IMR-90 (cell line): ENCODE measurements around the gene PPM1G. TPM values are rescaled to one million over a fixed set of nuclear protein-coding genes. Genes with fewer than 3 reads are reported as not detected.

Source experiments
- ATAC-seq: fragments of 200-7000 bp; cut with Tn5 transposase; 2 replicates; pipeline ENCODE4 v1.9.1; 2020; ENCODE audit warnings: low read depth, mild to moderate bottlenecking, moderate library complexity
- BruUV-seq: library from RNA; stranded (reverse); fragments of 400-500 nt; replicated peaks from 2 replicates; lab custom pipeline; 2021; lab: Mats Ljungman, UMichigan
- CTCF ChIA-PET: fragments of 300-600 bp; formaldehyde crosslinking; extraction: SDS; loops from one replicate; lab custom pipeline; 2021; ENCODE audit warnings: antibody characterized with exemption; lab: Yijun Ruan, JAX
- POLR2A ChIA-PET: fragments of 300-600 bp; sonication (Branson Sonifier 250); formaldehyde crosslinking; loops from one replicate; lab custom pipeline; 2022; ENCODE audit warnings: antibody characterized with exemption; ENCODE audit not compliant: unreplicated experiment; lab: Charles Lee
- DNase-seq: peaks from one replicate; pipeline ENCODE4 v3.0.0; 2013
- H2AFZ ChIP-seq: replicated peaks from 2 replicates; pipeline ENCODE3; 2013; ENCODE audit warnings: low read length, mild to moderate bottlenecking; ENCODE audit not compliant: poor library complexity
- H2AK5ac ChIP-seq: 2 replicates; pipeline ENCODE4 v1.6.1; 2013; ENCODE audit warnings: low read depth, low read length, inconsistent platforms
- H2AK9ac ChIP-seq: replicated peaks from 2 replicates; pipeline ENCODE3; 2013; ENCODE audit warnings: mild to moderate bottlenecking, low read depth, low read length, moderate library complexity; ENCODE audit not compliant: poor library complexity
- H2BK120ac ChIP-seq: 2 replicates; pipeline ENCODE4 v1.6.1; 2013; ENCODE audit warnings: low read depth, low read length, inconsistent platforms
- H2BK15ac ChIP-seq: 3 replicates; pipeline ENCODE4 v1.6.1; 2013; ENCODE audit warnings: low read depth, low read length, inconsistent platforms
- H2BK20ac ChIP-seq: 2 replicates; pipeline ENCODE4 v1.6.1; 2013; ENCODE audit warnings: low read depth, mild to moderate bottlenecking, inconsistent platforms, low read length, moderate library complexity
- H2BK5ac ChIP-seq: 2 replicates; pipeline ENCODE4 v1.6.1; 2013; ENCODE audit warnings: mild to moderate bottlenecking, low read depth, low read length, inconsistent platforms; ENCODE audit not compliant: poor library complexity, severe bottlenecking
- H3K14ac ChIP-seq: replicated peaks from 2 replicates; pipeline ENCODE4 v1.6.1; 2013; ENCODE audit warnings: low read depth, low read length, inconsistent platforms
- H3K18ac ChIP-seq: 2 replicates; pipeline ENCODE4 v1.6.1; 2013; ENCODE audit warnings: low read depth, low read length, control low read depth
- H3K23ac ChIP-seq: 2 replicates; pipeline ENCODE4 v1.6.1; 2013; ENCODE audit warnings: low read depth, low read length, inconsistent platforms
- H3K27ac ChIP-seq: 2 replicates; pipeline ENCODE4 v1.5.1; 2013; ENCODE audit warnings: mild to moderate bottlenecking, control low read depth, low read length; ENCODE audit not compliant: insufficient read depth
- H3K27me3 ChIP-seq: 2 replicates; pipeline ENCODE4 v1.6.1; 2013; ENCODE audit warnings: low read length; ENCODE audit not compliant: control insufficient read depth, insufficient read depth
- H3K36me3 ChIP-seq: 2 replicates; pipeline ENCODE4 v1.6.1; 2013; ENCODE audit warnings: low read length, mixed read lengths; ENCODE audit not compliant: control insufficient read depth, insufficient read depth
- H3K4ac ChIP-seq: 2 replicates; pipeline ENCODE4 v1.6.1; 2013; ENCODE audit warnings: low read depth, low read length, inconsistent platforms
- H3K4me1 ChIP-seq: 2 replicates; pipeline ENCODE4 v1.6.1; 2013; ENCODE audit warnings: low read length, mixed read lengths; ENCODE audit not compliant: control insufficient read depth, insufficient read depth
- H3K4me2 ChIP-seq: 2 replicates; pipeline ENCODE4 v1.6.1; 2013; ENCODE audit warnings: low read depth, mild to moderate bottlenecking, control low read depth, low read length, moderate library complexity
- H3K4me3 ChIP-seq: 2 replicates; pipeline ENCODE4 v1.5.1; 2013; ENCODE audit warnings: low read depth, mild to moderate bottlenecking, control low read depth, low read length, moderate library complexity; ENCODE audit not compliant: insufficient read depth
- H3K56ac ChIP-seq: 2 replicates; pipeline ENCODE4 v1.6.1; 2013; ENCODE audit warnings: low read length, inconsistent platforms; ENCODE audit not compliant: insufficient read depth; ENCODE audit errors: extremely low read depth
- H3K79me1 ChIP-seq, 2 experiments: 2 replicates each; pipeline ENCODE4 v1.6.1; 2013; ENCODE audit warnings: low read length in 2 of 2, inconsistent platforms in 1 of 2, low read depth in 1 of 2
- H3K9ac ChIP-seq: 2 replicates; pipeline ENCODE4 v1.6.1; 2013; ENCODE audit warnings: low read depth, low read length, control low read depth
- H3K9me1 ChIP-seq: 2 replicates; pipeline ENCODE4 v1.6.1; 2013; ENCODE audit warnings: low read length, inconsistent platforms; ENCODE audit not compliant: insufficient read depth
- H3K9me3 ChIP-seq: 2 replicates; pipeline ENCODE4 v1.6.1; 2013; ENCODE audit warnings: low read length; ENCODE audit not compliant: control insufficient read depth, insufficient read depth
- H4K20me1 ChIP-seq: 2 replicates; pipeline ENCODE4 v1.6.1; 2013; ENCODE audit warnings: low read length, inconsistent platforms; ENCODE audit not compliant: insufficient read depth
- H4K5ac ChIP-seq: 2 replicates; pipeline ENCODE4 v1.6.1; 2013; ENCODE audit warnings: mild to moderate bottlenecking, low read depth, low read length, control low read depth
- H4K8ac ChIP-seq, 2 experiments: 2 replicates each; pipeline ENCODE4 v1.6.1; 2013; ENCODE audit warnings: low read depth in 2 of 2, low read length in 2 of 2, control low read depth in 1 of 2, inconsistent platforms in 1 of 2
- H4K91ac ChIP-seq: 2 replicates; pipeline ENCODE4 v1.6.1; 2013; ENCODE audit warnings: low read depth, low read length, inconsistent platforms; ENCODE audit not compliant: insufficient read depth
- BHLHE40 ChIP-seq: fragments of 150-350 bp; IDR thresholded peaks from 2 replicates; pipeline ENCODE4 v1.6.1; 2016; ENCODE audit warnings: mild to moderate bottlenecking, low read depth, low read length
- CEBPB ChIP-seq: IDR thresholded peaks from 2 replicates; pipeline ENCODE4 v1.6.1; 2012; ENCODE audit warnings: low read depth, low read length, improper control_type of control experiment
- CHD1 ChIP-seq: IDR thresholded peaks from 2 replicates; pipeline ENCODE4 v1.6.1; 2012; ENCODE audit warnings: low read depth, low read length, improper control_type of control experiment
- FOS ChIP-seq: fragments of 150-350 bp; IDR thresholded peaks from 2 replicates; pipeline ENCODE4 v1.6.1; 2016; ENCODE audit warnings: low read depth, low read length
- MAFK ChIP-seq: IDR thresholded peaks from 2 replicates; pipeline ENCODE4 v1.6.1; 2012; ENCODE audit warnings: low read depth, low read length, improper control_type of control experiment
- MAZ ChIP-seq: IDR thresholded peaks from 2 replicates; pipeline ENCODE4 v1.6.1; 2012; ENCODE audit warnings: low read depth, mild to moderate bottlenecking, low read length, improper control_type of control experiment, moderate library complexity, borderline replicate concordance
- POLR2A ChIP-seq: IDR thresholded peaks from 2 replicates; pipeline ENCODE4 v1.6.1; 2012; ENCODE audit warnings: mild to moderate bottlenecking, low read depth, low read length
- RCOR1 ChIP-seq: IDR thresholded peaks from 2 replicates; pipeline ENCODE4 v1.6.1; 2012; ENCODE audit warnings: mild to moderate bottlenecking, low read length, improper control_type of control experiment; ENCODE audit not compliant: insufficient replicate concordance
- WGBS, 2 experiments: methylation state at CpG; one replicate each; pipeline versions ENCODE4 v1.1.5 to v1.1.7; 2013; ENCODE audit warnings: missing lambda C conversion rate in 2 of 2; ENCODE audit not compliant: insufficient read length in 1 of 2; ENCODE audit errors: extremely low coverage in 2 of 2; 5-methylcytosine and 5-hydroxymethylcytosine counted together
- dilution Hi-C: fragments of 300-500 bp; cut with HindIII; formaldehyde crosslinking; loops from one replicate; pipeline ENCODE4 v1.14.3; 2018; ENCODE audit warnings: low sequenced_read_pairs; ENCODE audit not compliant: unreplicated experiment
- in situ Hi-C: fragments of 300-500 bp; cut with MboI; formaldehyde crosslinking; loops from 3 replicates; pipeline ENCODE4 v1.14.3; 2019; ENCODE audit warnings: low sequenced_read_pairs, inconsistent platforms, mixed read lengths
- intact Hi-C: fragments of 100-400 bp; cut with micrococcal nuclease; formaldehyde crosslinking; loops from 2 replicates; pipeline ENCODE4 v1.10.0; 2022
- polyA plus RNA-seq, 3 experiments: library from polyadenylated mRNA; depleted of rRNA; stranded (reverse); fragments of >200 nt; gene quantifications; 2 replicates each; pipeline ENCODE4 v1.2.3, GENCODE V29; 2012; ENCODE audit warnings: low replicate concordance in 1 of 3
- total RNA-seq: library from RNA; depleted of rRNA; stranded (reverse); fragments of >200 nt; gene quantifications from 2 replicates; pipeline ENCODE4 v1.2.3, GENCODE V29; 2012
- TF ChIP-seq, protein P1 (sequence below): fragments of 150-350 bp; IDR thresholded peaks from 2 replicates; pipeline ENCODE4 v1.6.1; 2016; ENCODE audit warnings: low read depth, mild to moderate bottlenecking, low read length, moderate library complexity, borderline replicate concordance
- TF ChIP-seq, protein P2 (sequence below): fragments of 150-350 bp; IDR thresholded peaks from 2 replicates; pipeline ENCODE4 v1.6.1; 2017; ENCODE audit warnings: mild to moderate bottlenecking, antibody characterized with exemption, low read length, low read depth
- TF ChIP-seq, protein P3 (sequence below): conservative IDR thresholded peaks from 2 replicates; pipeline ENCODE4 v1.5.1; 2012; ENCODE audit warnings: mild to moderate bottlenecking, low read depth, low read length, improper control_type of control experiment

The PPM1G gene
- total and polyA plus RNA-seq, 2 of the 4 experiments (the other 2 are of a cell fraction), result 57.6 to 95.9 TPM

DNA sequence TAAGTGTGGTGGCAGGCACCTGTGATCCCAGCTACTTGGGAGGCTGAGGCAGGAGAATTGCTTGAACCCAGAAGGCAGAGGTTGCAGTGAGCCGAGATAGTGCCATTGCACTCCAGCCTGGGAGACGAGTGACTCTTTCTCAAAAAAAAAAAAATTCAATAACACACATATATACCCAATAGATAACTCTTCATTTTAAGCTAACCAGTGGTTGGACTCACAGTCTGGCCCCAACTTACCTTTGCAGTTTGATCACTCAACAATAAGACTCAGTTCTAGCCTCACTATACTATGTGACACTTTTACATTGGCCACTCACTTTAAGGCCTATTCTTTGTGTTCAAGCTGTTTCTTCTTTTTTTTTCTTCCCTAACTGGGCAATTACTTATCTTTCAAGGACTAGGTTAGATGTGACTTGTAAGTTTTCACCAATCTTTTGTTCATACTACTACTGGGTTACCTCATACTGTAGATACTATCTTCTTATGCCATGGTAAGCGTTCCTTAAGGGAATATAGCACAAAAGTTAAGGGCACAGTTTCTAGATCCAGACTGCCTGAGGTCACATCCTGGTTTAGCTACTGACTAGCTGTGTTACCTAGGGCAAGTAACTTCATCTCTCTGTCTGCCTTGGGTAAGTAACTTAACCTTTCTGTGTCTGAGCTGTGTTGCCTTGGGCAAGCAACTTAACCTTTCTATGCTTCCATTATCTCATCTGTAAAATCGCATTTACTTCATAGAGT, 46.5 kb downstream of the PPM1G start:
- TF ChIP-seq MAZ (no peak), CEBPB (no peak), CHD1 (no peak), RCOR1 (no peak), BHLHE40 (no peak), POLR2A (no peak), FOS (no peak), MAFK (no peak)
- TF ChIP-seq, protein P1, sequence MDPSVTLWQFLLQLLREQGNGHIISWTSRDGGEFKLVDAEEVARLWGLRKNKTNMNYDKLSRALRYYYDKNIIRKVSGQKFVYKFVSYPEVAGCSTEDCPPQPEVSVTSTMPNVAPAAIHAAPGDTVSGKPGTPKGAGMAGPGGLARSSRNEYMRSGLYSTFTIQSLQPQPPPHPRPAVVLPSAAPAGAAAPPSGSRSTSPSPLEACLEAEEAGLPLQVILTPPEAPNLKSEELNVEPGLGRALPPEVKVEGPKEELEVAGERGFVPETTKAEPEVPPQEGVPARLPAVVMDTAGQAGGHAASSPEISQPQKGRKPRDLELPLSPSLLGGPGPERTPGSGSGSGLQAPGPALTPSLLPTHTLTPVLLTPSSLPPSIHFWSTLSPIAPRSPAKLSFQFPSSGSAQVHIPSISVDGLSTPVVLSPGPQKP, result no peak
- TF ChIP-seq, protein P2, sequence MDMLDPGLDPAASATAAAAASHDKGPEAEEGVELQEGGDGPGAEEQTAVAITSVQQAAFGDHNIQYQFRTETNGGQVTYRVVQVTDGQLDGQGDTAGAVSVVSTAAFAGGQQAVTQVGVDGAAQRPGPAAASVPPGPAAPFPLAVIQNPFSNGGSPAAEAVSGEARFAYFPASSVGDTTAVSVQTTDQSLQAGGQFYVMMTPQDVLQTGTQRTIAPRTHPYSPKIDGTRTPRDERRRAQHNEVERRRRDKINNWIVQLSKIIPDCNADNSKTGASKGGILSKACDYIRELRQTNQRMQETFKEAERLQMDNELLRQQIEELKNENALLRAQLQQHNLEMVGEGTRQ, result no peak
- TF ChIP-seq, protein P3, sequence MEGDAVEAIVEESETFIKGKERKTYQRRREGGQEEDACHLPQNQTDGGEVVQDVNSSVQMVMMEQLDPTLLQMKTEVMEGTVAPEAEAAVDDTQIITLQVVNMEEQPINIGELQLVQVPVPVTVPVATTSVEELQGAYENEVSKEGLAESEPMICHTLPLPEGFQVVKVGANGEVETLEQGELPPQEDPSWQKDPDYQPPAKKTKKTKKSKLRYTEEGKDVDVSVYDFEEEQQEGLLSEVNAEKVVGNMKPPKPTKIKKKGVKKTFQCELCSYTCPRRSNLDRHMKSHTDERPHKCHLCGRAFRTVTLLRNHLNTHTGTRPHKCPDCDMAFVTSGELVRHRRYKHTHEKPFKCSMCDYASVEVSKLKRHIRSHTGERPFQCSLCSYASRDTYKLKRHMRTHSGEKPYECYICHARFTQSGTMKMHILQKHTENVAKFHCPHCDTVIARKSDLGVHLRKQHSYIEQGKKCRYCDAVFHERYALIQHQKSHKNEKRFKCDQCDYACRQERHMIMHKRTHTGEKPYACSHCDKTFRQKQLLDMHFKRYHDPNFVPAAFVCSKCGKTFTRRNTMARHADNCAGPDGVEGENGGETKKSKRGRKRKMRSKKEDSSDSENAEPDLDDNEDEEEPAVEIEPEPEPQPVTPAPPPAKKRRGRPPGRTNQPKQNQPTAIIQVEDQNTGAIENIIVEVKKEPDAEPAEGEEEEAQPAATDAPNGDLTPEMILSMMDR, result no peak
- no peak overlapping the region for H3K9ac ChIP-seq
- no peak overlapping the region for H3K14ac ChIP-seq
- H3K18ac ChIP-seq, result no peak overlapping the region
- no peaks in the 10 kb centered on the region for H4K20me1 ChIP-seq
- H3K4me3 ChIP-seq, result no peak overlapping the region
- WGBS, 2 experiments, result 60% methylated on average over 1 of the region's 4 CpGs; no CpG with 5 or more reads in 1 of the 2 experiments
- no peak overlapping the region for H2AK9ac ChIP-seq
- H4K8ac ChIP-seq, result no peak overlapping the region
- DNase-seq (no peak), ATAC-seq (no peak; the same call in 1 of the 2 replicates)
- ChIA-PET POLR2A (no interaction called here), CTCF (no interaction called here)
- peaks cover 4 to 19% of the 10 kb centered on the region in 2 experiments for H3K79me1 ChIP-seq
- H2AFZ ChIP-seq, result no peak overlapping the region
- H3K4me2 ChIP-seq, result no peak overlapping the region
- H3K27ac ChIP-seq, result no peak overlapping the region
- intact Hi-C loops, result no loop called here
- no TSS peak for BruUV-seq
- dilution Hi-C loops, result no loop called here
- H3K4me1 ChIP-seq, result peaks cover 2% of the 10 kb centered on the region; the same call in 1 of the 2 replicates
- H3K27me3 ChIP-seq, result no peaks in the 10 kb centered on the region
- no peaks in the 10 kb centered on the region; the same call in 1 of the 2 replicates for H3K9me1 ChIP-seq
- H2BK120ac ChIP-seq, result no peak overlapping the region
- no peak overlapping the region for H3K4ac ChIP-seq
- no peak overlapping the region for H4K91ac ChIP-seq
- no peak overlapping the region for H2BK5ac ChIP-seq
- peak overlapping the region; percentile 17; the same call in 1 of the 2 replicates for H4K5ac ChIP-seq
- H3K23ac ChIP-seq, result no peak overlapping the region
- no peak overlapping the region for H2BK15ac ChIP-seq
- H3K56ac ChIP-seq, result no peak overlapping the region
- no peak overlapping the region for H2AK5ac ChIP-seq
- no peaks in the 10 kb centered on the region for H3K9me3 ChIP-seq
- H2BK20ac ChIP-seq, result no peak overlapping the region
- H3K36me3 ChIP-seq, result peaks cover 32% of the 10 kb centered on the region
- in situ Hi-C loops, result no loop called here
